Stimulated activated naive B cell treated with anti-CD40 and anti-IgM and Interleukin-4, amounts not matched to agents 10 μg/mL and 1 μg/mL and 100 μg/mL, for 72 hours (primary cell): ENCODE results near the gene GTF2F1.
"Not testable (repeated sequence)": the region's sequence is repeated elsewhere in the genome, so short reads cannot be mapped to it uniquely, and the experiment has no call there.

Experiments used
- ATAC-seq, 2 donors: fragments of 150-1000 bp; cut with Tn5 transposase; replicated peaks; 2 replicates each; pipeline ENCODE4 v1.10.0; 2021; ENCODE audit warnings: moderate library complexity in 1 of 2
- DNase-seq: peaks from one replicate; pipeline ENCODE4 v3.0.0; 2021
- H3K27ac Mint-ChIP-seq: one replicate; pipeline ENCODE4 v1.8.0; 2022; ENCODE audit warnings: mild to moderate bottlenecking, mixed read lengths
- H3K27me3 Mint-ChIP-seq, 2 donors: one replicate each; pipeline ENCODE4 v1.8.0; 2022; ENCODE audit warnings: mixed read lengths in 2 of 2
- H3K36me3 Mint-ChIP-seq, 2 donors: one replicate each; pipeline ENCODE4 v1.8.0; 2022; ENCODE audit warnings: mixed read lengths in 2 of 2, mild to moderate bottlenecking in 1 of 2
- H3K4me1 Mint-ChIP-seq, 2 donors: one replicate each; pipeline ENCODE4 v1.8.0; 2022; ENCODE audit warnings: mixed read lengths in 2 of 2, mild to moderate bottlenecking in 1 of 2
- H3K4me3 Mint-ChIP-seq, 2 donors: one replicate each; pipeline ENCODE4 v1.8.0; 2022; ENCODE audit warnings: mild to moderate bottlenecking in 2 of 2, mixed read lengths in 2 of 2, moderate library complexity in 1 of 2
- H3K9me3 Mint-ChIP-seq, 2 donors: one replicate each; pipeline ENCODE4 v1.8.0; 2022; ENCODE audit warnings: mixed read lengths in 2 of 2, mild to moderate bottlenecking in 1 of 2

GTF2F1 gene

GRCh38 chr19:6413291-6413690, 20.3 kb upstream of the GTF2F1 start:
- H3K27ac Mint-ChIP-seq: no peak overlapping the region
- H3K4me3 Mint-ChIP-seq: no peak overlapping the region

GRCh38 chr19:6412447-6413091, 19.6 kb upstream of the GTF2F1 start:
- Mint-ChIP-seq H3K36me3 (peaks cover 29 to 40% of the 10 kb centered on the region in 2 donors), H3K27me3 (no peaks in the 10 kb centered on the region), H3K4me1 (no peaks in the 10 kb centered on the region), H3K27ac (no peak overlapping the region), H3K4me3 (no peak overlapping the region), H3K9me3 (no peaks in the 10 kb centered on the region)
- DNase-seq: no peak
- peak; percentile 72 to 76 for ATAC-seq

More at GRCh38 chr19:6413291-6413690, 20.3 kb upstream of the GTF2F1 start:
- no peaks in the 10 kb centered on the region for H3K9me3 Mint-ChIP-seq
- H3K27me3 Mint-ChIP-seq: no peaks in the 10 kb centered on the region
- no peaks in the 10 kb centered on the region for H3K4me1 Mint-ChIP-seq
- ATAC-seq: no peak
- H3K36me3 Mint-ChIP-seq: peaks cover 32 to 45% of the 10 kb centered on the region in 2 donors
- no peak for DNase-seq

- Mint-ChIP-seq H3K36me3 (peaks cover 28 to 37% of the 10 kb centered on the region in 2 donors), H3K27me3 (no peaks in the 10 kb centered on the region), H3K9me3 (no peaks in the 10 kb centered on the region), H3K4me1 (no peaks in the 10 kb centered on the region), H3K27ac (peak overlapping the region; percentile 51), H3K4me3 (no peak overlapping the region)
- peak; percentile 29 to 33 for ATAC-seq
- no peak for DNase-seq
Observed at GRCh38 chr19:6412061-6412446, 19.1 kb upstream of the GTF2F1 start.

GRCh38 chr19:6409346-6409745, 16.4 kb upstream of the GTF2F1 start:
- ATAC-seq: no peak
- DNase-seq: no peak
- H3K36me3 Mint-ChIP-seq: peaks cover 11 to 16% of the 10 kb centered on the region in 2 donors

GRCh38 chr19:6406401-6406800, 13.4 kb upstream of the GTF2F1 start:
- no peaks in the 10 kb centered on the region for H3K27me3 Mint-ChIP-seq
- H3K27ac Mint-ChIP-seq: no peak overlapping the region
- ATAC-seq: no peak
- no peaks in the 10 kb centered on the region for H3K36me3 Mint-ChIP-seq
- H3K9me3 Mint-ChIP-seq: no peaks in the 10 kb centered on the region
- no peak for DNase-seq
- no peak overlapping the region for H3K4me3 Mint-ChIP-seq
- H3K4me1 Mint-ChIP-seq: no peaks in the 10 kb centered on the region

More at GRCh38 chr19:6409346-6409745, 16.4 kb upstream of the GTF2F1 start:
- H3K4me3 Mint-ChIP-seq: no peak overlapping the region
- no peaks in the 10 kb centered on the region for H3K9me3 Mint-ChIP-seq
- H3K27me3 Mint-ChIP-seq: no peaks in the 10 kb centered on the region
- no peaks in the 10 kb centered on the region for H3K4me1 Mint-ChIP-seq
- no peak overlapping the region for H3K27ac Mint-ChIP-seq

GRCh38 chr19:6402837-6403608, 10.1 kb upstream of the GTF2F1 start:
- Mint-ChIP-seq H3K9me3 (no peaks in the 10 kb centered on the region), H3K27ac (no peak overlapping the region), H3K27me3 (no peaks in the 10 kb centered on the region)

GRCh38 chr19:6402058-6402457, 9.1 kb upstream of the GTF2F1 start:
- H3K27me3 Mint-ChIP-seq: no peaks in the 10 kb centered on the region
- H3K27ac Mint-ChIP-seq: no peak overlapping the region
- ATAC-seq (no peak), DNase-seq (no peak)
- no peaks in the 10 kb centered on the region for H3K9me3 Mint-ChIP-seq
- H3K36me3 Mint-ChIP-seq: no peaks in the 10 kb centered on the region
- no peak overlapping the region for H3K4me3 Mint-ChIP-seq
- H3K4me1 Mint-ChIP-seq: no peaks in the 10 kb centered on the region

More at GRCh38 chr19:6402837-6403608, 10.1 kb upstream of the GTF2F1 start:
- H3K36me3 Mint-ChIP-seq: no peaks in the 10 kb centered on the region
- no peaks in the 10 kb centered on the region for H3K4me1 Mint-ChIP-seq
- no peak for DNase-seq
- H3K4me3 Mint-ChIP-seq: no peak overlapping the region
- ATAC-seq: no peak

GRCh38 chr19:6400062-6400944, 7.3 kb upstream of the GTF2F1 start:
- not testable (repeated sequence) for DNase-seq, H3K4me1 Mint-ChIP-seq, H3K27ac Mint-ChIP-seq, H3K9me3 Mint-ChIP-seq, H3K4me3 Mint-ChIP-seq, H3K36me3 Mint-ChIP-seq, ATAC-seq, H3K27me3 Mint-ChIP-seq

GRCh38 chr19:6396305-6396704, 3.3 kb upstream of the GTF2F1 start:
- peaks cover 0 to 4% of the 10 kb centered on the region in 2 donors for H3K9me3 Mint-ChIP-seq
- H3K27ac Mint-ChIP-seq: no peak overlapping the region
- no peak for ATAC-seq
- DNase-seq: no peak
- H3K27me3 Mint-ChIP-seq: no peaks in the 10 kb centered on the region
- H3K4me3 Mint-ChIP-seq: no peak overlapping the region
- peaks cover 0 to 11% of the 10 kb centered on the region in 2 donors for H3K36me3 Mint-ChIP-seq
- H3K4me1 Mint-ChIP-seq: peaks cover 15 to 22% of the 10 kb centered on the region in 2 donors

GRCh38 chr19:6394831-6395230, 1.9 kb upstream of the GTF2F1 start:
- Mint-ChIP-seq H3K27ac (no peak overlapping the region), H3K4me3 (peak overlapping the region; percentile 0 to 43), H3K27me3 (no peaks in the 10 kb centered on the region), H3K9me3 (peaks cover 0 to 4% of the 10 kb centered on the region in 2 donors), H3K36me3 (peaks cover 4 to 19% of the 10 kb centered on the region in 2 donors), H3K4me1 (peaks cover 19 to 28% of the 10 kb centered on the region in 2 donors)
- ATAC-seq: no peak
- no peak for DNase-seq

GRCh38 chr19:6393983-6394412, 1.0 kb upstream of the GTF2F1 start:
- H3K27ac Mint-ChIP-seq: peak overlapping the region; percentile 97
- H3K4me3 Mint-ChIP-seq: peak overlapping the region; percentile 88 to 96
- DNase-seq: no peak
- ATAC-seq: no peak
- H3K9me3 Mint-ChIP-seq: peaks cover 0 to 4% of the 10 kb centered on the region in 2 donors
- peaks cover 8 to 23% of the 10 kb centered on the region in 2 donors for H3K36me3 Mint-ChIP-seq
- peaks cover 19 to 28% of the 10 kb centered on the region in 2 donors for H3K4me1 Mint-ChIP-seq
- H3K27me3 Mint-ChIP-seq: no peaks in the 10 kb centered on the region

GRCh38 chr19:6392221-6393073, 517 bp downstream of the GTF2F1 start:
- Mint-ChIP-seq H3K4me1 (peaks cover 19 to 33% of the 10 kb centered on the region in 2 donors), H3K27me3 (no peaks in the 10 kb centered on the region), H3K36me3 (peaks cover 20 to 29% of the 10 kb centered on the region in 2 donors), H3K9me3 (peaks cover 0 to 4% of the 10 kb centered on the region in 2 donors), H3K4me3 (peak overlapping the region; percentile 88 to 96), H3K27ac (peak overlapping the region; percentile 97)
- DNase-seq (no peak), ATAC-seq (peak; percentile 30 to 40)

GRCh38 chr19:6387372-6387771, 5.6 kb downstream of the GTF2F1 start:
- ATAC-seq (no peak), DNase-seq (no peak)
- no peak overlapping the region for H3K4me3 Mint-ChIP-seq
- H3K9me3 Mint-ChIP-seq: no peaks in the 10 kb centered on the region
- peaks cover 13 to 21% of the 10 kb centered on the region in 2 donors for H3K4me1 Mint-ChIP-seq
- H3K27ac Mint-ChIP-seq: no peak overlapping the region
- no peaks in the 10 kb centered on the region for H3K27me3 Mint-ChIP-seq
- peaks cover 47 to 55% of the 10 kb centered on the region in 2 donors for H3K36me3 Mint-ChIP-seq
